ENCODE results near the gene PPIE. TPM values are rescaled to one million over a fixed set of nuclear protein-coding genes. Genes with fewer than 3 reads are reported as not detected.

The PPIE gene
- total RNA-seq, 1 experiment from 2014 or later: 45.8 TPM

DNA sequence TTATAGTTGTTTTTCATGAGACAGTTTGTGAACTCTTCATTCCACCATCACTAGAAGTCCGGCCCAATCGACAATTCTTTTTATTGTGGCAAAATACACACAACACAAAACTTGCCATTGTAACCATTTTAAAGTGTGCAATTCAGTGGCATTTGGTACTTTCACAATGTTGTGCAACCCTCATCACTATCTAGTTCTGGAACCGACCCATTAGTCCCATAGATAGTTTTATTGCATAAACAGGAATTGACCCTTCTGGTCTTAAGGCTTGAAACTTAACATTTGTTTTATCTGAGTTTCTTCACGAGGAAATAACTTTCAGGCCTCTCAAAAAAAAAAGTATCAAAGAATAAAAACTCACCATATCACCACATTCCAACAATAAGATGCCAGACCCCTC lies 8.8 kb upstream of the PPIE start:
- peaks cover 82% of the 10 kb centered on the region for H3K27me3 Mint-ChIP-seq (ENCODE audit: insufficient read depth, unreplicated experiment)

DNA sequence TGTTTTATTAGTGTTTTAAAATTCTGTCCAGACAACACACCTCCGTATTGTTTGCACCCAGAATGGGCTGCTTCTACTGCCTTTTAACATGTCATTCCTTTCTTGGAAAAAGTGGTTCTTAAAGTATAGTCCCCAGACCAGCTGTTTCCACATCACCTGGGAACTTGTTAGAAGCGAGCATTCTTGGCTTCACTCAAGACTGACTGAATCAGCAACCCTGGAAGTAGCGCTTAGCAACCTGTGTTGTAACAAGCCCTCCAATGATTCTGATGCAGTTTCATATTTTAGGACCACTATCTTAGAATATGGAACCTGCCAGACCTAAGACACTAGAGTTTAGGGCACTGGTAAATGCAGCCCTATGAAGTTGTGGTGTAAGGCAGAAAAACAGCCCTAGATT lies 6.0 kb upstream of the PPIE start:
- Mint-ChIP-seq H3K27ac (ENCODE audit: low read depth, unreplicated experiment) (no peak overlapping the region), H3K4me3 (ENCODE audit: unreplicated experiment) (no peak overlapping the region), H3K4me1 (ENCODE audit: insufficient read depth, unreplicated experiment) (peaks cover 8% of the 10 kb centered on the region), H3K9me3 (ENCODE audit: unreplicated experiment) (no peaks in the 10 kb centered on the region), H3K27me3 (ENCODE audit: insufficient read depth, unreplicated experiment) (peaks cover 59% of the 10 kb centered on the region), H3K36me3 (ENCODE audit: insufficient read depth, unreplicated experiment) (no peaks in the 10 kb centered on the region)
- intact Hi-C loops (cut with micrococcal nuclease): no loop called here
- ChIA-PET POLR2A (interaction anchor here (0.6 kb wide), 1 partner anchor 295 kb away, joined by 3 read pairs; no protein-coding TSS in a partner anchor), CTCF (no interaction called here)
- no TSS peak for BruUV-seq (replicated peaks)
- no peak for DNase-seq (ENCODE audit: unreplicated experiment)
- TF ChIP-seq, protein P1, sequence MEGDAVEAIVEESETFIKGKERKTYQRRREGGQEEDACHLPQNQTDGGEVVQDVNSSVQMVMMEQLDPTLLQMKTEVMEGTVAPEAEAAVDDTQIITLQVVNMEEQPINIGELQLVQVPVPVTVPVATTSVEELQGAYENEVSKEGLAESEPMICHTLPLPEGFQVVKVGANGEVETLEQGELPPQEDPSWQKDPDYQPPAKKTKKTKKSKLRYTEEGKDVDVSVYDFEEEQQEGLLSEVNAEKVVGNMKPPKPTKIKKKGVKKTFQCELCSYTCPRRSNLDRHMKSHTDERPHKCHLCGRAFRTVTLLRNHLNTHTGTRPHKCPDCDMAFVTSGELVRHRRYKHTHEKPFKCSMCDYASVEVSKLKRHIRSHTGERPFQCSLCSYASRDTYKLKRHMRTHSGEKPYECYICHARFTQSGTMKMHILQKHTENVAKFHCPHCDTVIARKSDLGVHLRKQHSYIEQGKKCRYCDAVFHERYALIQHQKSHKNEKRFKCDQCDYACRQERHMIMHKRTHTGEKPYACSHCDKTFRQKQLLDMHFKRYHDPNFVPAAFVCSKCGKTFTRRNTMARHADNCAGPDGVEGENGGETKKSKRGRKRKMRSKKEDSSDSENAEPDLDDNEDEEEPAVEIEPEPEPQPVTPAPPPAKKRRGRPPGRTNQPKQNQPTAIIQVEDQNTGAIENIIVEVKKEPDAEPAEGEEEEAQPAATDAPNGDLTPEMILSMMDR (IDR thresholded peaks at IDR 0.05; ENCODE audit: unreplicated experiment): no peak

More for the DNA sequence above, 8.8 kb upstream of the PPIE start:
- ChIA-PET POLR2A (interaction anchor here (1.2 kb wide), 1 partner anchor 9 kb away, joined by 3 read pairs; the partner anchor contains the start of gene PPIE), CTCF (interaction anchor here (1.1 kb wide), 1 partner anchor 10 kb away, joined by 6 read pairs; no protein-coding TSS in a partner anchor)
- peaks cover 8% of the 10 kb centered on the region for H3K4me1 Mint-ChIP-seq (ENCODE audit: insufficient read depth, unreplicated experiment)
- no peak overlapping the region for H3K27ac Mint-ChIP-seq (ENCODE audit: low read depth, unreplicated experiment)
- intact Hi-C loops (cut with micrococcal nuclease): loop anchor here (10.0 kb wide), 1 partner anchor 75 kb away; no protein-coding TSS in a partner anchor
- no peak for DNase-seq (ENCODE audit: unreplicated experiment)
- no peak overlapping the region for H3K4me3 Mint-ChIP-seq (ENCODE audit: unreplicated experiment)
- TF ChIP-seq, protein P1 (IDR thresholded peaks at IDR 0.05; ENCODE audit: unreplicated experiment): no peak
- no peaks in the 10 kb centered on the region for H3K36me3 Mint-ChIP-seq (ENCODE audit: insufficient read depth, unreplicated experiment)
- no TSS peak for BruUV-seq (replicated peaks)
- no peaks in the 10 kb centered on the region for H3K9me3 Mint-ChIP-seq (ENCODE audit: unreplicated experiment)

DNA sequence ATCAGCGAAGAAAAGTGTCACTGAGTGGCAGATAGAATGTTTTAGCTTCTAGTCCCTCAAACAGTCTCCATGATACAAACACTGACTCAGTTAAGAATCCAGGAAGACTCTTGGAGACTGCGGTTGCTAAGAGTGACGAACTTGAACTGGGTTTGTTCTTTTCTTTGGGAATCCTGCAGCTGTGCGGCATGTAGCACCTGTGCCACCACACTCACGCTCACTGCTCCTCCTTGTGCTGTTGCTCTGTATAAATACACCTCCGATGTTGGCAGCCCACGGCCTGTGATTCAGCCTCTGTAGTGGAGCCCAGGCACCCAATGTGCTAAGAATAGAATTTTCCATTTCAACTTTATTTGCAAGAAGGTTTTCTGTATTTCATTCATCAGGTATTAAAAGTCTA lies 5.5 kb upstream of the PPIE start:
- peaks cover 55% of the 10 kb centered on the region for H3K27me3 Mint-ChIP-seq (ENCODE audit: insufficient read depth, unreplicated experiment)
- H3K36me3 Mint-ChIP-seq (ENCODE audit: insufficient read depth, unreplicated experiment): no peaks in the 10 kb centered on the region

DNA sequence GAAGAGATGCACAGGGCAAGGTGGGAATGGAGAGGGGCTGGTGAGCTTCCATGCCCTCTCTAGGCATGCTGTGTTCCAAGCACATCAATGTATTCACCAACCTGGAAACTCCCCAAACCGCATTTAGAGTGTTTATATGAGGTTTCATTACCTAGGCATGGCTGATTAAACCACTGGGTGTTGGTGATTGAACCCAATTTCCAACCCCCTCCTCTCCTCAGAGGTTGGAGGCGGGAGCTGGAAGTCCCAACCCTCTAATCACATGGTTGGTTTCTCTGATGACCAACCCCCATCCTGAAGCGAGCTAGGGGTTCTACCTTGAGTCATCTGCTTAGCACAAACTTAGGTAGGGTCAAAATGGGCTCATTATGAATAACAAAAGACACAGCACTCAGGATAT lies 3.0 kb upstream of the PPIE start:
- intact Hi-C loops (cut with micrococcal nuclease): no loop called here
- POLR2A ChIA-PET: interaction anchor here (0.7 kb wide), 1 partner anchor 450 kb away, joined by 3 read pairs; no protein-coding TSS in a partner anchor
- TF ChIP-seq, protein P1 (IDR thresholded peaks at IDR 0.05; ENCODE audit: unreplicated experiment): no peak
- no peak overlapping the region for H3K27ac Mint-ChIP-seq (ENCODE audit: low read depth, unreplicated experiment)
- no peak overlapping the region for H3K4me3 Mint-ChIP-seq (ENCODE audit: unreplicated experiment)
- DNase-seq (ENCODE audit: unreplicated experiment): no peak
- H3K36me3 Mint-ChIP-seq (ENCODE audit: insufficient read depth, unreplicated experiment): peaks cover 5% of the 10 kb centered on the region
- no peaks in the 10 kb centered on the region for H3K9me3 Mint-ChIP-seq (ENCODE audit: unreplicated experiment)
- CTCF ChIA-PET: interaction anchor here (0.7 to 1.3 kb wide), 3 partner anchors 83 to 297 kb away, joined by 3 to 4 read pairs (median 3); no protein-coding TSS in a partner anchor
- H3K27me3 Mint-ChIP-seq (ENCODE audit: insufficient read depth, unreplicated experiment): peaks cover 29% of the 10 kb centered on the region
- BruUV-seq (replicated peaks): no TSS peak
- peaks cover 12% of the 10 kb centered on the region for H3K4me1 Mint-ChIP-seq (ENCODE audit: insufficient read depth, unreplicated experiment)

More for the DNA sequence above, 5.5 kb upstream of the PPIE start:
- DNase-seq (ENCODE audit: unreplicated experiment): no peak
- intact Hi-C loops (cut with micrococcal nuclease): no loop called here
- Mint-ChIP-seq H3K4me1 (ENCODE audit: insufficient read depth, unreplicated experiment) (peaks cover 8% of the 10 kb centered on the region), H3K27ac (ENCODE audit: low read depth, unreplicated experiment) (no peak overlapping the region), H3K9me3 (ENCODE audit: unreplicated experiment) (no peaks in the 10 kb centered on the region), H3K4me3 (ENCODE audit: unreplicated experiment) (no peak overlapping the region)
- ChIA-PET CTCF (interaction anchor here (0.6 kb wide), 1 partner anchor 707 kb away, joined by 3 read pairs; the partner anchor contains the start of gene NDUFS5), POLR2A (no interaction called here)
- TF ChIP-seq, protein P1 (IDR thresholded peaks at IDR 0.05; ENCODE audit: unreplicated experiment): no peak
- BruUV-seq (replicated peaks): no TSS peak

Measured in MCF 10A (cell line).